Esophagus squamous epithelium (tissue), 5 donors: ENCODE measurements around the gene C4orf33. TPM values are rescaled to one million over a fixed set of nuclear protein-coding genes. Genes with fewer than 3 reads are reported as not detected.

Experiments
- DNase-seq: peaks from one replicate; lab custom pipeline; 2025; lab: John Stamatoyannopoulos, UW
- H3K27ac ChIP-seq, 4 donors: fragments of 200-600 bp; sonication (generic); one replicate each; pipeline ENCODE4 v1.5.1; 2016 to 2019; ENCODE audit warnings: mild to moderate bottlenecking in 1 of 4
- H3K27me3 ChIP-seq, 4 donors: fragments of 200-600 bp; sonication (generic); 1 replicate in 3 of 4; 2 replicates in 1 of 4; pipeline versions ENCODE4 v1.5.1 to v1.6.0; 2017 to 2021; ENCODE audit warnings: antibody characterized with exemption in 1 of 4
- H3K36me3 ChIP-seq, 3 donors: fragments of 200-600 bp; sonication (generic); one replicate each; pipeline ENCODE4 v1.5.1; 2016 to 2019
- H3K4me1 ChIP-seq, 3 donors: fragments of 200-600 bp; sonication (generic); one replicate each; pipeline ENCODE4 v1.5.1; 2017 to 2019
- H3K4me3 ChIP-seq, 4 donors: fragments of 200-600 bp; sonication (generic); 1 replicate in 3 of 4; 2 replicates in 1 of 4; pipeline ENCODE4 v1.5.1; 2016 to 2019; ENCODE audit warnings: mild to moderate bottlenecking in 2 of 4, moderate library complexity in 1 of 4
- H3K9me3 ChIP-seq, 3 donors: fragments of 200-600 bp; sonication (generic); one replicate each; pipeline ENCODE4 v1.5.1; 2016 to 2019
- POLR2A ChIP-seq, 4 donors: fragments of 450-650 bp; IDR thresholded peaks; one replicate each; pipeline ENCODE4 v1.6.1; 2017; ENCODE audit warnings: antibody characterized with exemption in 4 of 4, mild to moderate bottlenecking in 4 of 4, moderate library complexity in 3 of 4
- WGBS, 2 donors: methylation state at CpG; one replicate each; pipeline ENCODE4 v1.1.5; 2018; 5-methylcytosine and 5-hydroxymethylcytosine counted together
- intact Hi-C: fragments of 100-400 bp; cut with DNase I; formaldehyde crosslinking; loops from one replicate; pipeline ENCODE4 v1.15.0; 2022
- total RNA-seq, 4 donors: library from RNA; depleted of rRNA; stranded (reverse); fragments of >200 nt; gene quantifications; one replicate each; pipeline ENCODE4 v1.1.0, GENCODE V29; 2016
- TF ChIP-seq, protein P1 (sequence below), 6 experiments: fragments of 450-650 bp in 4 of 6; fragments of 200-600 bp in 2 of 6; sonication (generic) in 2 of 6; IDR thresholded peaks; one replicate each; pipeline ENCODE4 v1.5.1; 2016 to 2019; ENCODE audit warnings: antibody characterized with exemption in 6 of 6, mild to moderate bottlenecking in 4 of 6, moderate library complexity in 4 of 6
- donor health status: DM: yes; HTN: yes; CAD: no.

Gene C4orf33
- total RNA-seq, 4 donors from 2014 or later = 8.8 to 15.7 (median 10.8) TPM

GRCh38 chr4:129087516-129087915 is 8.4 kb upstream of the C4orf33 start:
- Histone ChIP-seq H3K27ac (no peak overlapping the region), H3K4me1 (peaks cover 0 to 20% (median 0%) of the 10 kb centered on the region in 3 donors), H3K27me3 (no peaks in the 10 kb centered on the region), H3K9me3 (no peaks in the 10 kb centered on the region), H3K4me3 (no peak overlapping the region), H3K36me3 (no peaks in the 10 kb centered on the region)
- no peak for DNase-seq
- TF ChIP-seq, protein P1, sequence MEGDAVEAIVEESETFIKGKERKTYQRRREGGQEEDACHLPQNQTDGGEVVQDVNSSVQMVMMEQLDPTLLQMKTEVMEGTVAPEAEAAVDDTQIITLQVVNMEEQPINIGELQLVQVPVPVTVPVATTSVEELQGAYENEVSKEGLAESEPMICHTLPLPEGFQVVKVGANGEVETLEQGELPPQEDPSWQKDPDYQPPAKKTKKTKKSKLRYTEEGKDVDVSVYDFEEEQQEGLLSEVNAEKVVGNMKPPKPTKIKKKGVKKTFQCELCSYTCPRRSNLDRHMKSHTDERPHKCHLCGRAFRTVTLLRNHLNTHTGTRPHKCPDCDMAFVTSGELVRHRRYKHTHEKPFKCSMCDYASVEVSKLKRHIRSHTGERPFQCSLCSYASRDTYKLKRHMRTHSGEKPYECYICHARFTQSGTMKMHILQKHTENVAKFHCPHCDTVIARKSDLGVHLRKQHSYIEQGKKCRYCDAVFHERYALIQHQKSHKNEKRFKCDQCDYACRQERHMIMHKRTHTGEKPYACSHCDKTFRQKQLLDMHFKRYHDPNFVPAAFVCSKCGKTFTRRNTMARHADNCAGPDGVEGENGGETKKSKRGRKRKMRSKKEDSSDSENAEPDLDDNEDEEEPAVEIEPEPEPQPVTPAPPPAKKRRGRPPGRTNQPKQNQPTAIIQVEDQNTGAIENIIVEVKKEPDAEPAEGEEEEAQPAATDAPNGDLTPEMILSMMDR (IDR thresholded peaks at IDR 0.05) = no peak
- no peak for TF ChIP-seq POLR2A (IDR thresholded peaks at IDR 0.05)
- intact Hi-C loops = no loop called here
- 92 to 95% methylated on average over 2 of the region's 2 CpGs for WGBS, 2 donors

GRCh38 chr4:129092631-129093190 is 3.2 kb upstream of the C4orf33 start:
- Histone ChIP-seq H3K4me1 (peaks cover 0 to 51% (median 3%) of the 10 kb centered on the region in 3 donors), H3K36me3 (no peaks in the 10 kb centered on the region)

GRCh38 chr4:129093191-129093920 is 2.6 kb upstream of the C4orf33 start, which contains the start of gene SCLT1:
TSS of gene SCLT1 (minus strand) at chr4:129093539. CDS start at chr4:129093103, 436 bp downstream.
- TF ChIP-seq, protein P1 (IDR thresholded peaks at IDR 0.05) = no peak
- TF ChIP-seq POLR2A (IDR thresholded peaks at IDR 0.05) = peak in 3 of 4 donors; percentile 78 to 95 (median 82)
- 0 to 8% methylated on average over 10 to 13 of the region's 57 CpGs for WGBS, 2 donors
- peak; percentile 83 for DNase-seq
- Histone ChIP-seq H3K4me1 (peaks cover 0 to 51% (median 3%) of the 10 kb centered on the region in 3 donors), H3K36me3 (no peaks in the 10 kb centered on the region), H3K27ac (peak within 1 kb of the TSS; percentile 97 to 99 (median 99)), H3K27me3 (no peaks in the 10 kb centered on the region), H3K4me3 (peak within 1 kb of the TSS; percentile 85 to 96 (median 88)), H3K9me3 (no peaks in the 10 kb centered on the region)
- intact Hi-C loops = no loop called here

More at GRCh38 chr4:129092631-129093190, 3.2 kb upstream of the C4orf33 start:
- no peaks in the 10 kb centered on the region for H3K27me3 ChIP-seq
- TF ChIP-seq POLR2A (IDR thresholded peaks at IDR 0.05) = no peak
- TF ChIP-seq, protein P1 (IDR thresholded peaks at IDR 0.05) = peak in 1 of 6 experiments; percentile 12
- no peaks in the 10 kb centered on the region for H3K9me3 ChIP-seq
- intact Hi-C loops = no loop called here
- 0 to 1% methylated on average over 11 of the region's 11 CpGs for WGBS, 2 donors
- peak overlapping the region; percentile 97 to 99 (median 99) for H3K27ac ChIP-seq
- no peak for DNase-seq
- H3K4me3 ChIP-seq = peak overlapping the region; percentile 85 to 96 (median 88)

DNA sequence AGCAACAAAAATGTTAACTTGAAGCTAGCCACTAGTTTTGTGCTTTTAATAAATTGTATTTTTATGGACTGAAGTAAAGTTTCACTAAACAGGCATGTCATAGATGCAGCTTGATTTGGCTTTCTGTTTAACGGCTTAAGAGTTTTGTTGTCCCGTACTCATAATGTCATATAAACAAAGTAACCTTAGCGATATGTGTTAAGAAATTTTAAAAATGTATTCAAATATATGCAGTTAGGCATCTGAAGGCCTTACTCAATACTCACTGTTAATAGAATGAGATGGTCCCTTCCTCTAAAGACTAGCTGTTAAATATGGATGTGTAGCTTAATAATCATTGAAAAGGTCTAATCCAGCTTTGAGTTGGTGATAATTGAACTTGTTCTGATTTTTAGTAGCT is 1.6 kb upstream of the C4orf33 start:
- TF ChIP-seq, protein P1 (IDR thresholded peaks at IDR 0.05) = no peak
- TF ChIP-seq POLR2A (IDR thresholded peaks at IDR 0.05) = no peak
- Histone ChIP-seq H3K36me3 (no peaks in the 10 kb centered on the region), H3K4me1 (peaks cover 0 to 51% (median 3%) of the 10 kb centered on the region in 3 donors), H3K4me3 (peak overlapping the region in 2 of 4 donors; percentile 86 to 96), H3K9me3 (no peaks in the 10 kb centered on the region), H3K27me3 (no peaks in the 10 kb centered on the region), H3K27ac (peak overlapping the region in 2 of 4 donors; percentile 99)
- WGBS, 2 donors = 59 to 64% methylated on average over 3 of the region's 3 CpGs
- DNase-seq = no peak
- intact Hi-C loops = no loop called here

DNA sequence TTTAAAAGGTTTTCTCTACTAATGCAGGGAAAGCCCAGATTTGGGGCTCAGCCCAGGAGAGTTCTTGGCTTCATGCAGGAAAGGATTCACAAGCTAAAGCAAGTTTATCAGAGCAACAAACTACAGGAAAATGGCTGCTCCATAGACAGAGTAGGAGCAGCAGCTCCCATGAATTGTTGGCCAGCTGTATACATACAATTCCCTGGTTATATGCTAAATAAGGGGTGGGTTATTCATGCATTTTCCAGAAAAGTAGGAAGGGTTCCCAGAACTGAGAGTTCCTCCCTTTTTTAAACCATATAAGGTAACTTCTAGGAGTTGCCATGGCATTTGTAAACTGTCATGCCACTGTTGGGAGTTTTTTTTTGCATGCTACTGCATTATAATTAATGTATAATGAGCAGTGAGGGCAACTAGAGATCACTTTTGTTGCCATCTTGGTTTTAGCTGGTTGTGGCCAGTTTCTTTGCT is 2.6 kb downstream of the C4orf33 start:
- H3K36me3 ChIP-seq = peaks cover 0 to 9% (median 0%) of the 10 kb centered on the region in 3 donors
- intact Hi-C loops = no loop called here
- H3K4me1 ChIP-seq = peaks cover 0 to 28% (median 3%) of the 10 kb centered on the region in 3 donors
- no peaks in the 10 kb centered on the region for H3K27me3 ChIP-seq
- no peak for TF ChIP-seq POLR2A (IDR thresholded peaks at IDR 0.05)
- TF ChIP-seq, protein P1 (IDR thresholded peaks at IDR 0.05) = no peak
- DNase-seq = no peak
- H3K9me3 ChIP-seq = no peaks in the 10 kb centered on the region
- H3K27ac ChIP-seq = no peak overlapping the region
- H3K4me3 ChIP-seq = no peak overlapping the region
